Right forelimb (tissue), 1 donor: ENCODE measurements around the gene TLR7.

Experiments used
- DNase-seq: peaks from one replicate; pipeline ENCODE4 v3.0.0-alpha.2; 2018

Gene TLR7

GRCh38 chrX:12891915-12892506 is 25.1 kb downstream of the TLR7 start:
- no peak for DNase-seq

GRCh38 chrX:12892716-12893115 is 25.8 kb downstream of the TLR7 start:
- DNase-seq: no peak

GRCh38 chrX:12894074-12895030 is 27.5 kb downstream of the TLR7 start:
- DNase-seq: no peak

- no peak for DNase-seq
Observed at GRCh38 chrX:12895866-12896265, 29.0 kb downstream of the TLR7 start.

- no peak for DNase-seq
Observed at GRCh38 chrX:12896935-12897334, 30.1 kb downstream of the TLR7 start.

- no peak for DNase-seq
Observed at GRCh38 chrX:12898073-12898472, 31.2 kb downstream of the TLR7 start.

- DNase-seq: no peak
Observed at GRCh38 chrX:12899506-12899905, 32.6 kb downstream of the TLR7 start.

- DNase-seq: peak; percentile 49
Observed at GRCh38 chrX:12901486-12901885, 34.6 kb downstream of the TLR7 start.

GRCh38 chrX:12903646-12904045 is 36.8 kb downstream of the TLR7 start:
- no peak for DNase-seq

GRCh38 chrX:12906046-12906761 is 39.3 kb downstream of the TLR7 start, which contains the start of gene TLR8:
TLR8 (plus strand) TSS chrX:12906620; CDS start chrX:12906707, 87 bp downstream.
- no peak for DNase-seq

- no peak for DNase-seq
Observed at GRCh38 chrX:12910423-12911121, 43.7 kb downstream of the TLR7 start.

- DNase-seq: no peak
Observed at GRCh38 chrX:12911122-12911470, 44.2 kb downstream of the TLR7 start.

- DNase-seq: no peak
Observed at GRCh38 chrX:12912791-12913482, 46.1 kb downstream of the TLR7 start.

GRCh38 chrX:12917753-12918152 is 50.9 kb downstream of the TLR7 start:
- DNase-seq: no peak

GRCh38 chrX:12919051-12919450 is 52.2 kb downstream of the TLR7 start:
- DNase-seq: no peak

GRCh38 chrX:12919620-12920019 is 52.7 kb downstream of the TLR7 start:
- no peak for DNase-seq

GRCh38 chrX:12920990-12921389 is 54.1 kb downstream of the TLR7 start:
- DNase-seq: no peak

- no peak for DNase-seq
Observed at GRCh38 chrX:12921886-12922598, 55.2 kb downstream of the TLR7 start.

GRCh38 chrX:12922599-12922919 is 55.7 kb downstream of the TLR7 start:
- DNase-seq: no peak

- DNase-seq: no peak
Observed at GRCh38 chrX:12929701-12930100, 62.8 kb downstream of the TLR7 start.

- no peak for DNase-seq
Observed at GRCh38 chrX:12930150-12930549, 63.3 kb downstream of the TLR7 start.

- DNase-seq: no peak
Observed at GRCh38 chrX:12932244-12932643, 65.4 kb downstream of the TLR7 start.
